Neural cell (in vitro differentiated cells): Measurements from ENCODE around the gene NLRP13. TPM values are rescaled to one million over a fixed set of nuclear protein-coding genes. Genes with fewer than 3 reads are reported as not detected.

Source experiments
- polyA plus RNA-seq: library from polyadenylated mRNA; depleted of rRNA; stranded (reverse); fragments of >200 nt; gene quantifications from 2 replicates; pipeline ENCODE4 v1.2.3, GENCODE V29; 2014

NLRP13 gene
- polyA plus RNA-seq, 1 donor from 2014 or later, result not detected

Other genes with a start within 250 kb of the NLRP13 start
- gene NLRP9, start 193.9 kb downstream of the NLRP13 start, polyA plus RNA-seq, result not detected in 2 replicates
- not detected in 2 replicates for gene RFPL4A, start 173.2 kb downstream of the NLRP13 start, polyA plus RNA-seq
- gene RFPL4AL1, start 163.2 kb downstream of the NLRP13 start, polyA plus RNA-seq, result not detected in 2 replicates
- gene NLRP11, start 100.3 kb downstream of the NLRP13 start, polyA plus RNA-seq, result not detected in 2 replicates
- not detected in 2 replicates for gene NLRP4, start 95.8 kb downstream of the NLRP13 start, polyA plus RNA-seq
- not detected in 2 replicates for gene NLRP8, start 15.5 kb upstream of the NLRP13 start, polyA plus RNA-seq
- gene NLRP5, start 54.4 kb upstream of the NLRP13 start, polyA plus RNA-seq, result not detected in 2 replicates
- gene ZNF787, start 189.0 kb upstream of the NLRP13 start, polyA plus RNA-seq, result 11.4 and 17.8 TPM in 2 replicates
- 45.6 and 54.2 TPM in 2 replicates for gene ZNF444, start 209.0 kb upstream of the NLRP13 start, polyA plus RNA-seq
- not detected in 2 replicates for gene GALP, start 243.7 kb upstream of the NLRP13 start, polyA plus RNA-seq